ENCODE data around the gene MST1. TPM values are rescaled to one million over a fixed set of nuclear protein-coding genes. Genes with fewer than 3 reads are reported as not detected.

Gene MST1
- total RNA-seq, 8 experiments from 2014 or later, result 7.7 to 59.9 (median 26.0) TPM

DNA sequence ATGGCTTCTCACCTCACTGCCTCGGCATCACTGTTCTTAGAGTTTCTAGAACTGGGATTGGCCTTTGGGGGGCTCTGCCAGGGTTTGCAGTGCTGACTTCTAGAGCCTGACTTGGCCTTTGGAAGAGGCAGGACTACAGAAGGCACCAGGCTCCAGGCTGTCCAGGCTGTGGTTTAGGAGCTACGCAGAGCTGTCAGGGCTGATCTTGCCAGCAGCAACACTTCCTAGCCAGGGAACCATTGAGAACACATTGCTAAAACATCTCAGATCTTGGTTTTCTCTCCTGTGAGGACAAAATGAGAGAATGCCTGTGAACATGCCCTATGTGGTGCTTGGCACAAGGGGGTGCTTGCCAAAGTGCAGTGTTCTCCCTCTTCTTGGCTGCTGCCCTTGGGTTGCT lies 49.7 kb downstream of the MST1 start:
- ATAC-seq (replicated peaks in 6 of 8), result no peak
- 40 to 94% (median 80%) methylated on average over 1 to 2 of the region's 2 CpGs; no CpG with 5 or more reads in 4 of the 10 experiments for WGBS, 10 experiments
- no peak overlapping the region for H3K4me3 ChIP-seq
- H3K27ac ChIP-seq, result no peak overlapping the region
- no peaks in the 10 kb centered on the region for H3K4me1 ChIP-seq (replicated peaks in 1 of 2)
- in situ Hi-C loops (cut with MboI; ENCODE audit: low pct_unique_long_range_greater_than_20kb in 2 of 9, low sequenced_read_pairs in 9 of 9, unreplicated experiment in 9 of 9), result no loop called here

DNA sequence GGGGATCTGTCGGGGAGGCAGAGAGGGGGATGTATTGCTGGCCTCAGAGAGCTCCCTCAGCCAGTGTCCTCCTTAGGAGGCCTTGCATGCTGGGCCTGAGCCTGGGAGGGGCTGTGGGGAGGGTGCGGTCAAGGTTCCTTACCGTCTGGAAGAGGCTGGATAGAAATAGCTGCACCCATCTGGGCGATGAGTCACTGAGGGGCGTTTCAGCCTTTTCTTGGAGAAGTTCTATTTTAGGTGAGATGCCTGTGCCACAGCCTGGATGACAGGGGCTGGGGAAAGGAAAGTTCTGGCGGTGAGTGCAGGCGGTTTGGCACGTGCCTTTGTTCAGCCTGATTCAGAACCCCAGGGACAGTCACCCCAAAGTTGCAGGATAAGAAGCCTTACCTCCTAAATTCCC lies 50.8 kb downstream of the MST1 start:
- WGBS, 10 experiments, result 60 to 70% methylated on average over 2 to 6 of the region's 8 CpGs; no CpG with 5 or more reads in 8 of the 10 experiments
- peak; percentile 22 to 99 (median 71) for ATAC-seq (replicated peaks in 6 of 8)

DNA sequence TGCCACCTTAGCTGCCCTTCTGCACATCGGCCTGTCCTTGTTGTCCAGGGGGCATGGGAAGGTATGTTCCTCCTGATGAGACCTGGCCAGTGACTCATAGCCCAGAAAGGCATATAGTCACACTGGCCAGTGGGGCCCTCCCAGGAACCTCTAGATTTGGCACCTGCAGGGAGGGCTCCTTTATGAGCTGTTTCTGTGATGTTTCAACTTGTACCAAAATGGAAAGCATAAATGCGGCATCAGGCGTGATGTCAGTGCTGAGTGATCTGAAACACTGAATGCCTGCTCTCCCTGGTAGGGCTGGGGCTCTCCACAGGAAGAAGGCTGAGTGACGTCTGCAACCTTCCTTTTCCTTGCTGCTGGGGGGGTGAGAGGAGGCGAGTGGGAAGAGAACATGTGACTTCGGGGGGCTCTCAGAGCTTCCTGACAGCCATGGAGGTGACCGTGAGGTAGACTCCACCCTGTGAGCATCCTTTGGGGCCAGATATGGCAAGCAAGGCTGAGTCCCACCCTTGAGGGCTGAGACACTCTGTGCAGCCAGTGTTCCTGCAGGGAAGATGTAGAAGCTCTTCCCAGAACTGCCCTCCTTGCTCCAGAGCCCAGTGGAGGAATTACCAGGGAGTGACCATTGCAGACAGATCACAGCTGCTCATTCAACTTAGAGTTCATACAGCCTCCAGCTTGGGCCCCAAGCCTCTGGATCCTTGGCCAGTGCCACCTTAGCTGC lies 52.2 kb downstream of the MST1 start:
- in situ Hi-C loops (cut with MboI; ENCODE audit: low pct_unique_long_range_greater_than_20kb in 2 of 9, low sequenced_read_pairs in 9 of 9, unreplicated experiment in 9 of 9), result no loop called here
- Histone ChIP-seq H3K4me1 (replicated peaks in 1 of 2) (no peaks in the 10 kb centered on the region), H3K27ac (no peak overlapping the region), H3K4me3 (no peak overlapping the region)
- WGBS, 10 experiments, result 20 to 80% (median 69%) methylated on average over 1 to 5 of the region's 7 CpGs; no CpG with 5 or more reads in 5 of the 10 experiments
- ATAC-seq (replicated peaks in 6 of 8), result peak in 2 of 8 experiments; percentile 2 to 21

More for the DNA sequence above, 50.8 kb downstream of the MST1 start:
- Histone ChIP-seq H3K4me1 (replicated peaks in 1 of 2) (no peaks in the 10 kb centered on the region), H3K27ac (no peak overlapping the region), H3K4me3 (no peak overlapping the region)
- in situ Hi-C loops (cut with MboI; ENCODE audit: low pct_unique_long_range_greater_than_20kb in 2 of 9, low sequenced_read_pairs in 9 of 9, unreplicated experiment in 9 of 9), result no loop called here

DNA sequence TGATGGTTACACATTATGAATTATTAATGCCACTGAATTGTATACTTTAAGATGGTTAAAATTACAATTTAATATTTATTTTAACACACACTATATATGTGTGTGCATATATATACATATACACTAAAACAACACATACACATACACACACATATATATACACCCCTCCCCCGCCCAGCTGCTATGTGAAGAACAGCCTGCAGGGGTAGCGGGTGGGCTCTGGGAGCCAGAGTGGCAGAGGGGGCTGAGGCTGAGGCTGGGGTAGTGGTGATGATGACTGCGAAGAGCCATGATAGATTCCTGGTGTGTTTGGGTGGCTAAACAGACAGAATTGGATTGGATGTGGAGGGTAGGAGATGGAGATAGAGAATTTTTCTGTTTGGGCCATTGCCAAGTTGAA lies 54.5 kb downstream of the MST1 start:
- Histone ChIP-seq H3K4me1 (replicated peaks in 1 of 2) (no peaks in the 10 kb centered on the region), H3K4me3 (no peak overlapping the region), H3K27ac (no peak overlapping the region)
- in situ Hi-C loops (cut with MboI; ENCODE audit: low pct_unique_long_range_greater_than_20kb in 2 of 9, low sequenced_read_pairs in 9 of 9, unreplicated experiment in 9 of 9), result no loop called here
- 60 to 80% methylated on average over 2 to 3 of the region's 3 CpGs; no CpG with 5 or more reads in 8 of the 10 experiments for WGBS, 10 experiments
- ATAC-seq (replicated peaks in 6 of 8), result no peak

Other genes with a start within 250 kb of the MST1 start
- gene DAG1, start 219.2 kb downstream of the MST1 start, total RNA-seq, result 10 to 100 TPM; 21.6 to 69.1 (median 37.5) TPM
- gene BSN, start 135.0 kb downstream of the MST1 start, total RNA-seq, result 10 to 100 TPM in 1 of 8 experiments, 1 to 10 TPM in 6, under 1 TPM in 1; 0.31 to 12.6 (median 6.9) TPM
- gene APEH, start 15.1 kb downstream of the MST1 start, total RNA-seq, result 100 to 1,000 TPM in 3 of 8 experiments, 10 to 100 TPM in 5; 52.8 to 143 (median 75.2) TPM
- gene RNF123, start 83 bp upstream of the MST1 start, total RNA-seq, result 10 to 100 TPM; 10.9 to 41.8 (median 16.2) TPM
- gene AMIGO3, start 30.2 kb upstream of the MST1 start, total RNA-seq, result 1 to 10 TPM in 6 of 8 experiments, under 1 TPM in 1, not detected in 1; 0.82 to 3.8 (median 2.3) TPM
- 10 to 100 TPM; 11.4 to 21.3 (median 16.2) TPM for gene GMPPB, start 34.5 kb upstream of the MST1 start, total RNA-seq
- gene IP6K1, start 97.1 kb upstream of the MST1 start, total RNA-seq, result 10 to 100 TPM; 25.2 to 43.5 (median 29.7) TPM
- under 1 TPM in 3 of 8 experiments, not detected in 5; 0.14 to 0.71 (median 0.57) TPM for gene CDHR4, start 110.4 kb upstream of the MST1 start, total RNA-seq
- gene INKA1, start 113.8 kb upstream of the MST1 start, total RNA-seq, result 1 to 10 TPM in 7 of 8 experiments, under 1 TPM in 1; 0.81 to 3.5 (median 2.3) TPM
- gene UBA7, start 124.5 kb upstream of the MST1 start, total RNA-seq, result 10 to 100 TPM in 4 of 8 experiments, 1 to 10 TPM in 3, under 1 TPM in 1; 0.96 to 46.3 (median 11.0) TPM
- gene TRAIP, start 167.1 kb upstream of the MST1 start, total RNA-seq, result 10 to 100 TPM in 2 of 8 experiments, 1 to 10 TPM in 5, under 1 TPM in 1; 0.66 to 15.3 (median 3.7) TPM
- gene CAMKV, start 180.4 kb upstream of the MST1 start, total RNA-seq, result 10 to 100 TPM in 5 of 8 experiments, 1 to 10 TPM in 2, under 1 TPM in 1; 0.20 to 85.3 (median 24.5) TPM
- 1 to 10 TPM in 2 of 8 experiments, under 1 TPM in 6; 0.27 to 1.3 (median 0.56) TPM for gene MST1R, start 214.4 kb upstream of the MST1 start, total RNA-seq
- 10 to 100 TPM in 6 of 8 experiments, 1 to 10 TPM in 2; 9.1 to 12.4 (median 11.6) TPM for gene MON1A, start 240.3 kb upstream of the MST1 start, total RNA-seq